ENCODE measurements around the gene ZFHX3. TPM values are rescaled to one million over a fixed set of nuclear protein-coding genes. Genes with fewer than 3 reads are reported as not detected.

The ZFHX3 gene
- total and polyA plus RNA-seq, 9 of the 15 experiments (the other 6 are each of a cell fraction or from before 2014, with no cell fraction given), result 0.01 to 0.23 (median 0.06) TPM; not detected in 4

DNA sequence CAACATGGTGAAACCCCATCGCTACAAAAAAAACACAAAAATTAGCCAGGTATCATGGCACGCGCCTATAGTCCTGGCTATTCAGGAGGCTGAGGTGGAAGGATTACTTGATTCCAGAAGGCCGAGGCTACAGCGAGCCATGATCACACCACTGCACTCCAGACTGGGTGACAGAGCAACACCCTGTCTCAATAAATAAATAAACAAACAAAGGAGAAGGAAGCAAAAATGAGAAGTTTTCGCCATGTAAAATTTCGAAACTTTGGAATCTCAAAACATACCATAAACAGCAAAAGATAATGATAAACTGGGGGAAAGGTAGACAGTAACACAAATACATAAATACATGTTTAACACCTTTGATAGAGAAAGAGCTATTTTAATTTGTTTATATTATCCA, 130.9 kb downstream of the ZFHX3 start (continued):
- TF ChIP-seq NCOA2 (IDR thresholded peaks at IDR 0.05; ENCODE audit: partially characterized antibody in 2 of 2) (no peak), FOXA1 (IDR thresholded peaks at IDR 0.05; ENCODE audit: borderline replicate concordance) (no peak)
- TF ChIP-seq, protein P1, sequence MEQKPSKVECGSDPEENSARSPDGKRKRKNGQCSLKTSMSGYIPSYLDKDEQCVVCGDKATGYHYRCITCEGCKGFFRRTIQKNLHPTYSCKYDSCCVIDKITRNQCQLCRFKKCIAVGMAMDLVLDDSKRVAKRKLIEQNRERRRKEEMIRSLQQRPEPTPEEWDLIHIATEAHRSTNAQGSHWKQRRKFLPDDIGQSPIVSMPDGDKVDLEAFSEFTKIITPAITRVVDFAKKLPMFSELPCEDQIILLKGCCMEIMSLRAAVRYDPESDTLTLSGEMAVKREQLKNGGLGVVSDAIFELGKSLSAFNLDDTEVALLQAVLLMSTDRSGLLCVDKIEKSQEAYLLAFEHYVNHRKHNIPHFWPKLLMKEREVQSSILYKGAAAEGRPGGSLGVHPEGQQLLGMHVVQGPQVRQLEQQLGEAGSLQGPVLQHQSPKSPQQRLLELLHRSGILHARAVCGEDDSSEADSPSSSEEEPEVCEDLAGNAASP (IDR thresholded peaks at IDR 0.05), result no peak

DNA sequence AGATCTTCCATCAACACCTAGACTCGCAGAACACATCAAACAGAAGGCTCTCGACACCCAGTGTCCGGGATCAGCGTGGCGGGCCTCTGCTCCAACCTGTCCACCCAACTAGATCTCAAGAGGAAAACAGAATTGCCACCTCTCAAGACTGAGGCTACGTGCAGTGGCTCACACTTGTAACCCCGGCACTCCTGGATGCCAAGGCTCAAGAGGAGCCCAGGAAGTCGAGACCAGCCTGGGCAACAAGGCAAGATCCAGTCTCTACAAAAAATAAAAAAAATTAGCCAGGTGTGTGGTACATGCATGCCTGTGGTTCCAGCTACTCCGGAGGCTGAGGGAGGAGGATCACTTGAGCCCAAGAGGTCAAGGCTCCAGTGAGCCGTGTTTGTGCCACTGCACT, 132.6 kb downstream of the ZFHX3 start:
- BruUV-seq (replicated peaks), result no TSS peak
- no peak for ATAC-seq
- no peak for FAIRE-seq
- no peaks in the 10 kb centered on the region; the same call in 1 of the 2 replicates for H4K20me1 ChIP-seq (replicated peaks; ENCODE audit: control insufficient read depth, insufficient read depth, low read length)
- H3K27ac ChIP-seq (ENCODE audit: extremely low read depth, low read depth, low read length), result no peak overlapping the region
- CTCF ChIA-PET (ENCODE audit: low intra/inter-chr PET ratio), result no interaction called here
- no peak for DNase-seq (ENCODE audit: extremely low read depth in 1 of 4, low spot score in 3 of 4)
- peaks cover 11 to 40% of the 10 kb centered on the region in 2 experiments for H3K27me3 ChIP-seq (ENCODE audit: control insufficient read depth in 2 of 2, insufficient read depth in 2 of 2, low read length in 2 of 2)
- in situ Hi-C loops (cut with MboI) (no loop called here), intact Hi-C loops (cut with micrococcal nuclease) (no loop called here)
- H3K4me2 ChIP-seq (ENCODE audit: insufficient read depth, low read length), result no peak overlapping the region
- H2AFZ ChIP-seq (ENCODE audit: low read depth, low read length), result no peak overlapping the region
- H3K9ac ChIP-seq (ENCODE audit: insufficient read depth in 1 of 2, low read depth in 2 of 2, low read length in 2 of 2), result no peak overlapping the region
- no peak overlapping the region for H3K4me3 ChIP-seq
- H3K9me3 ChIP-seq (replicated peaks; ENCODE audit: control insufficient read depth, insufficient read depth, low read depth, low read length), result no peaks in the 10 kb centered on the region
- no peaks in the 10 kb centered on the region for H3K79me2 ChIP-seq (ENCODE audit: control insufficient read depth, insufficient read depth, low read length)
- no peaks in the 10 kb centered on the region for H3K36me3 ChIP-seq (ENCODE audit: control insufficient read depth, insufficient read depth, low read length)
- no peaks in the 10 kb centered on the region for H3K4me1 ChIP-seq (replicated peaks in 1 of 2; ENCODE audit: control insufficient read depth in 2 of 2, insufficient read depth in 2 of 2, low read length in 2 of 2)
- POLR2A ChIA-PET, result no interaction called here
- no peaks in the 10 kb centered on the region for H3K9me1 ChIP-seq (ENCODE audit: control insufficient read depth, insufficient read depth, low read length)
- WGBS (ENCODE audit: insufficient coverage, low coverage, missing lambda C conversion rate), result 1% methylated on average over 10 of the region's 10 CpGs
- TF ChIP-seq, protein P2, sequence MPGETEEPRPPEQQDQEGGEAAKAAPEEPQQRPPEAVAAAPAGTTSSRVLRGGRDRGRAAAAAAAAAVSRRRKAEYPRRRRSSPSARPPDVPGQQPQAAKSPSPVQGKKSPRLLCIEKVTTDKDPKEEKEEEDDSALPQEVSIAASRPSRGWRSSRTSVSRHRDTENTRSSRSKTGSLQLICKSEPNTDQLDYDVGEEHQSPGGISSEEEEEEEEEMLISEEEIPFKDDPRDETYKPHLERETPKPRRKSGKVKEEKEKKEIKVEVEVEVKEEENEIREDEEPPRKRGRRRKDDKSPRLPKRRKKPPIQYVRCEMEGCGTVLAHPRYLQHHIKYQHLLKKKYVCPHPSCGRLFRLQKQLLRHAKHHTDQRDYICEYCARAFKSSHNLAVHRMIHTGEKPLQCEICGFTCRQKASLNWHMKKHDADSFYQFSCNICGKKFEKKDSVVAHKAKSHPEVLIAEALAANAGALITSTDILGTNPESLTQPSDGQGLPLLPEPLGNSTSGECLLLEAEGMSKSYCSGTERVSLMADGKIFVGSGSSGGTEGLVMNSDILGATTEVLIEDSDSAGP (CRISPR knock-in tag; IDR thresholded peaks at IDR 0.05), result no peak
- TF ChIP-seq MTA3 (IDR thresholded peaks at IDR 0.05; ENCODE audit: borderline replicate concordance), result no peak
- TF ChIP-seq CREB1 (IDR thresholded peaks at IDR 0.05), result no peak
- no peak for TF ChIP-seq CREB1 (CRISPR knock-in tag; IDR thresholded peaks at IDR 0.05)
- TF ChIP-seq, protein P3, sequence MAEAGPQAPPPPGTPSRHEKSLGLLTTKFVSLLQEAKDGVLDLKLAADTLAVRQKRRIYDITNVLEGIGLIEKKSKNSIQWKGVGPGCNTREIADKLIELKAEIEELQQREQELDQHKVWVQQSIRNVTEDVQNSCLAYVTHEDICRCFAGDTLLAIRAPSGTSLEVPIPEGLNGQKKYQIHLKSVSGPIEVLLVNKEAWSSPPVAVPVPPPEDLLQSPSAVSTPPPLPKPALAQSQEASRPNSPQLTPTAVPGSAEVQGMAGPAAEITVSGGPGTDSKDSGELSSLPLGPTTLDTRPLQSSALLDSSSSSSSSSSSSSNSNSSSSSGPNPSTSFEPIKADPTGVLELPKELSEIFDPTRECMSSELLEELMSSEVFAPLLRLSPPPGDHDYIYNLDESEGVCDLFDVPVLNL (CRISPR knock-in tag; IDR thresholded peaks at IDR 0.05; ENCODE audit: low read depth), result no peak
- TF ChIP-seq MAZ (CRISPR knock-in tag; conservative IDR thresholded peaks at IDR 0.05 in 1 of 2, IDR thresholded peaks at IDR 0.05 in 1 of 2), result no peak
- no peak for TF ChIP-seq ATF1 (CRISPR knock-in tag; IDR thresholded peaks at IDR 0.05)
- no peak for TF ChIP-seq ATF1 (tag; IDR thresholded peaks at IDR 0.05)
- TF ChIP-seq, protein P4, sequence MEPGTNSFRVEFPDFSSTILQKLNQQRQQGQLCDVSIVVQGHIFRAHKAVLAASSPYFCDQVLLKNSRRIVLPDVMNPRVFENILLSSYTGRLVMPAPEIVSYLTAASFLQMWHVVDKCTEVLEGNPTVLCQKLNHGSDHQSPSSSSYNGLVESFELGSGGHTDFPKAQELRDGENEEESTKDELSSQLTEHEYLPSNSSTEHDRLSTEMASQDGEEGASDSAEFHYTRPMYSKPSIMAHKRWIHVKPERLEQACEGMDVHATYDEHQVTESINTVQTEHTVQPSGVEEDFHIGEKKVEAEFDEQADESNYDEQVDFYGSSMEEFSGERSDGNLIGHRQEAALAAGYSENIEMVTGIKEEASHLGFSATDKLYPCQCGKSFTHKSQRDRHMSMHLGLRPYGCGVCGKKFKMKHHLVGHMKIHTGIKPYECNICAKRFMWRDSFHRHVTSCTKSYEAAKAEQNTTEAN (CRISPR knock-in tag; IDR thresholded peaks at IDR 0.05), result no peak

Data from K562 (cell line).